DMS153 (cell line): ENCODE data around the gene GNE.
A peak's percentile ranks its signal among the peaks of the same experiment; 100 is the strongest.
"Not testable (repeated sequence)": the region's sequence is repeated elsewhere in the genome, so short reads cannot be mapped to it uniquely, and the experiment has no call there.

ENCODE experiments used
- DNase-seq: peaks from one replicate; lab custom pipeline; 2025; lab: John Stamatoyannopoulos, UW

The GNE gene

GRCh38 chr9:36208521-36209253 lies 49.6 kb downstream of the GNE start:
- no peak for DNase-seq

GRCh38 chr9:36207546-36208012 lies 50.7 kb downstream of the GNE start:
- DNase-seq: no peak

GRCh38 chr9:36207016-36207415 lies 51.2 kb downstream of the GNE start:
- DNase-seq: no peak

GRCh38 chr9:36204906-36205547 lies 53.2 kb downstream of the GNE start:
- DNase-seq: no peak

GRCh38 chr9:36194326-36195000 lies 63.8 kb downstream of the GNE start:
- no peak for DNase-seq

GRCh38 chr9:36193023-36193422 lies 65.2 kb downstream of the GNE start:
- no peak for DNase-seq

- DNase-seq: no peak
Observed at GRCh38 chr9:36192196-36192595, 66.1 kb downstream of the GNE start.

GRCh38 chr9:36191686-36192085 lies 66.6 kb downstream of the GNE start:
- DNase-seq: no peak

GRCh38 chr9:36191290-36191645 lies 67.0 kb downstream of the GNE start:
- DNase-seq: no peak

- peak; percentile 98 for DNase-seq
Observed at GRCh38 chr9:36190388-36191289, 67.6 kb downstream of the GNE start, which contains the start of gene CLTA. Gene CLTA, plus strand, starts transcription at chr9:36190921. Its CDS starts 136 bp downstream, at chr9:36191057.

- DNase-seq: no peak
Observed at GRCh38 chr9:36189976-36190375, 68.3 kb downstream of the GNE start.

GRCh38 chr9:36188212-36188611 lies 70.0 kb downstream of the GNE start:
- no peak for DNase-seq

- DNase-seq: no peak
Observed at GRCh38 chr9:36187414-36187813, 70.8 kb downstream of the GNE start.

GRCh38 chr9:36180243-36180642 lies 78.0 kb downstream of the GNE start:
- DNase-seq: not testable (repeated sequence)

GRCh38 chr9:36177571-36177970 lies 80.7 kb downstream of the GNE start:
- no peak for DNase-seq

GRCh38 chr9:36176496-36176895 lies 81.8 kb downstream of the GNE start:
- DNase-seq: not testable (repeated sequence)

GRCh38 chr9:36175209-36175608 lies 83.0 kb downstream of the GNE start:
- not testable (repeated sequence) for DNase-seq

- no peak for DNase-seq
Observed at GRCh38 chr9:36174731-36175130, 83.5 kb downstream of the GNE start.

GRCh38 chr9:36174271-36174670 lies 84.0 kb downstream of the GNE start:
- DNase-seq: no peak

- DNase-seq: no peak
Observed at GRCh38 chr9:36173861-36174260, 84.4 kb downstream of the GNE start.

GRCh38 chr9:36170531-36170930 lies 87.7 kb downstream of the GNE start:
- DNase-seq: no peak

- no peak for DNase-seq
Observed at GRCh38 chr9:36169708-36170107, 88.5 kb downstream of the GNE start.
